Nephron progenitor cell (in vitro differentiated cells): ENCODE measurements around the gene PLA2G15.

Source experiments
- DNase-seq: peaks from one replicate; pipeline ENCODE4 v3.0.0; 2021
- H3K27ac Mint-ChIP-seq: 2 replicates; pipeline ENCODE4 v1.8.0; 2021; ENCODE audit warnings: mild to moderate bottlenecking, moderate library complexity, mixed read lengths
- H3K27me3 Mint-ChIP-seq: 2 replicates; pipeline ENCODE4 v1.8.0; 2021; ENCODE audit warnings: mild to moderate bottlenecking, low read depth, mixed read lengths; ENCODE audit not compliant: poor library complexity
- H3K36me3 Mint-ChIP-seq: 2 replicates; pipeline ENCODE4 v1.8.0; 2021; ENCODE audit warnings: low read depth, mixed read lengths
- H3K4me1 Mint-ChIP-seq: 2 replicates; pipeline ENCODE4 v1.8.0; 2021; ENCODE audit warnings: mixed read lengths
- H3K4me3 Mint-ChIP-seq: 2 replicates; pipeline ENCODE4 v1.8.0; 2021; ENCODE audit warnings: mild to moderate bottlenecking, moderate library complexity, mixed read lengths
- H3K9me3 Mint-ChIP-seq: 2 replicates; pipeline ENCODE4 v1.8.0; 2021; ENCODE audit warnings: mild to moderate bottlenecking, moderate library complexity, mixed read lengths
- CTCF ChIP-seq: fragments of 200-600 bp; sonication (generic); IDR thresholded peaks from 2 replicates; pipeline ENCODE4 v1.5.0; 2021; ENCODE audit warnings: antibody characterized with exemption

The PLA2G15 gene

DNA sequence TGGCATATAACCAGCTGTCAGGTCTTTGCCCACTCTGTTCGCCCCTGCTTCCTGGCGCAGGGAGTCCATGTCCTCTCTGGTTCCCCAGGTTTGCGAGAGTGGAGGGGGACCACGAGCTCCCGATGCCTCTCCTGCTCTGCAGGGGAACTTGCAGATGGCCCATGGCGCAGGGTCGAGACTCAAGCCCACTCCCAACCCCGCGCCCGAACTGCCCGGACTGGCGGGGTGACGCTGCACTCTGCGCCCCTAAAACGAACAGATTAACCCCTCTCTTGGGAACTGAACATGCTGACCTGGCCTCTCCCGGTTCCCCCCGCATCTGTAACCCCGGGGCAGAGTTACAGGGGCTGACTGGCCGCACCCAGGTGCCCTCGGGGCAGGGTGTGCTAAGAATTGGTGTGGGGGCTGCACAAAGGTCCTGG is 681 bp upstream of the PLA2G15 start:
- H3K4me1 Mint-ChIP-seq, result peaks cover 26% of the 10 kb centered on the region
- H3K27me3 Mint-ChIP-seq, result peaks cover 22% of the 10 kb centered on the region
- peak overlapping the region; percentile 98 for H3K4me3 Mint-ChIP-seq
- DNase-seq, result no peak
- H3K36me3 Mint-ChIP-seq, result peaks cover 3% of the 10 kb centered on the region
- TF ChIP-seq CTCF, result no peak
- H3K9me3 Mint-ChIP-seq, result no peaks in the 10 kb centered on the region
- no peak overlapping the region for H3K27ac Mint-ChIP-seq

- H3K9me3 Mint-ChIP-seq, result no peaks in the 10 kb centered on the region
- peaks cover 26% of the 10 kb centered on the region for H3K4me1 Mint-ChIP-seq
- H3K27me3 Mint-ChIP-seq, result peaks cover 22% of the 10 kb centered on the region
- H3K27ac Mint-ChIP-seq, result no peak overlapping the region
- TF ChIP-seq CTCF, result no peak
- peak overlapping the region; percentile 98 for H3K4me3 Mint-ChIP-seq
- DNase-seq, result no peak
- H3K36me3 Mint-ChIP-seq, result peaks cover 15% of the 10 kb centered on the region
Observed at GRCh38 chr16:68246121-68246520, 948 bp downstream of the PLA2G15 start.

GRCh38 chr16:68246666-68247065 is 1.5 kb downstream of the PLA2G15 start:
- H3K4me3 Mint-ChIP-seq, result no peak overlapping the region

DNA sequence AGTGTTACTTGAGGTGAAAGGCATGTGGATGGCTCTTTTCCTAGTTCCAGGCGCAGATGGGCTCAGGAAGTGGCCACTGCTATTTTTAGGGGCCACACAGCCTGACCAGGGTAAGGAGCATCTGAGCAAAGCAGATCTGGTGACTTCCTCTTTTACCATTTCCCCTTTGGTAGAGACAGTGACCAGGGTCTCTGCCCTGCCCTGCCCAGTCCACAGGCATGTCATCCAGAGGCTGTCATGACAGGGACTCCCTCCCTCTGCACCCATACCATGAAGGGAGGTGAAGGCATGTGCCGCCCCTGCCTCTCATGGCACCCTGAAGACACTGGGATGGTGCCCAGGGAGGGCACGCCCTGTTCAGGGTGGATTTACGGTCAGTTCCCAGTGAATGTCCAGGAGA is 2.2 kb downstream of the PLA2G15 start:
- DNase-seq, result no peak
- Mint-ChIP-seq H3K4me3 (no peak overlapping the region), H3K36me3 (peaks cover 19% of the 10 kb centered on the region), H3K4me1 (peaks cover 26% of the 10 kb centered on the region), H3K27me3 (peaks cover 22% of the 10 kb centered on the region), H3K9me3 (no peaks in the 10 kb centered on the region), H3K27ac (no peak overlapping the region)
- no peak for TF ChIP-seq CTCF

More at GRCh38 chr16:68246666-68247065, 1.5 kb downstream of the PLA2G15 start:
- Mint-ChIP-seq H3K27ac (no peak overlapping the region), H3K27me3 (peaks cover 22% of the 10 kb centered on the region), H3K4me1 (peaks cover 26% of the 10 kb centered on the region), H3K9me3 (no peaks in the 10 kb centered on the region), H3K36me3 (peaks cover 15% of the 10 kb centered on the region)
- no peak for DNase-seq
- no peak for TF ChIP-seq CTCF

- H3K27me3 Mint-ChIP-seq, result peaks cover 22% of the 10 kb centered on the region
- peaks cover 26% of the 10 kb centered on the region for H3K4me1 Mint-ChIP-seq
- DNase-seq, result no peak
- H3K27ac Mint-ChIP-seq, result no peak overlapping the region
- TF ChIP-seq CTCF, result no peak
- peaks cover 19% of the 10 kb centered on the region for H3K36me3 Mint-ChIP-seq
- no peaks in the 10 kb centered on the region for H3K9me3 Mint-ChIP-seq
- H3K4me3 Mint-ChIP-seq, result no peak overlapping the region
Observed at GRCh38 chr16:68247932-68248331, 2.8 kb downstream of the PLA2G15 start.

DNA sequence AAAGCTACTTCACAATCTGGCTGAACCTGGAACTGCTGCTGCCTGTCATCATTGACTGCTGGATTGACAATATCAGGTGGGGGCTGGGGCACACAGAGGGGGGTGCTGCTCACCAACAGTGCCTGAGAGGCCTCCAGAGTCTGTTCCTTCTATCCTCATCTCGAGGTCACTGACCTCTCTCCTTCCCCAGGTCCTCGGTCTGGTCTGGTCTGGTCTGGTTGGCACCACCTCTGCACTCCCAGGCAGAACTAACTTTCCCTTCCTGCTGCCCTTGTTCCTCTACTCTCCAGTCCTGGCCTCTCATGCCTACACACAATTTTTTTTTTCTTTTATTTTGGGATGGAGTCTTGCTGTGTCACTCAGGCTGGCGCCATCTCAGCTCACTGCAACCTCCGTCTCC is 4.2 kb downstream of the PLA2G15 start:
- H3K4me3 Mint-ChIP-seq, result no peak overlapping the region

More for the DNA sequence above, 4.2 kb downstream of the PLA2G15 start:
- Mint-ChIP-seq H3K27ac (no peak overlapping the region), H3K36me3 (peaks cover 19% of the 10 kb centered on the region), H3K9me3 (no peaks in the 10 kb centered on the region), H3K4me1 (peaks cover 25% of the 10 kb centered on the region), H3K27me3 (peaks cover 16% of the 10 kb centered on the region)
- no peak for DNase-seq
- no peak for TF ChIP-seq CTCF
